CD8-positive, alpha-beta memory T cell (primary cell): ENCODE results near the gene TPM4. TPM values are rescaled to one million over a fixed set of nuclear protein-coding genes. Genes with fewer than 3 reads are reported as not detected.

ENCODE experiments used
- CTCF ChIA-PET: fragments of 350-600 bp; sonication (Branson Sonifier 250); formaldehyde crosslinking; loops from one replicate; lab custom pipeline; 2021; ENCODE audit warnings: antibody characterized with exemption; lab: Charles Lee
- POLR2A ChIA-PET: fragments of 350-600 bp; sonication (Branson Sonifier 250); formaldehyde crosslinking; loops from one replicate; lab custom pipeline; 2021; ENCODE audit warnings: antibody characterized with exemption; lab: Charles Lee
- DNase-seq, 5 donors: peaks; one replicate each; pipeline versions ENCODE4 v3.0.0 to v3.0.0-alpha.2; 2020 to 2022; ENCODE audit warnings: mixed read lengths in 1 of 5
- H3K27ac ChIP-seq: one replicate; pipeline ENCODE4 v1.7.0; 2013; ENCODE audit warnings: low read depth, mild to moderate bottlenecking, low read length, moderate library complexity
- H3K27me3 ChIP-seq: 2 replicates; pipeline ENCODE4 v1.7.0; 2013; ENCODE audit warnings: low read length, mild to moderate bottlenecking; ENCODE audit not compliant: insufficient read depth, poor library complexity, severe bottlenecking
- H3K36me3 ChIP-seq: 2 replicates; pipeline ENCODE4 v1.7.0; 2013; ENCODE audit warnings: mild to moderate bottlenecking, low read length, moderate library complexity; ENCODE audit not compliant: insufficient read depth
- H3K4me1 ChIP-seq: 2 replicates; pipeline ENCODE4 v1.7.0; 2013; ENCODE audit warnings: mild to moderate bottlenecking, low read length, moderate library complexity; ENCODE audit not compliant: insufficient read depth
- H3K4me3 ChIP-seq: 2 replicates; pipeline ENCODE4 v1.7.0; 2013; ENCODE audit warnings: mild to moderate bottlenecking, low read length
- H3K9me3 ChIP-seq: 2 replicates; pipeline ENCODE4 v1.7.0; 2013; ENCODE audit warnings: mild to moderate bottlenecking, low read length
- H3K27ac Mint-ChIP-seq, 8 donors: one replicate each; pipeline ENCODE4 v1.8.0; 2020 to 2021; ENCODE audit warnings: mixed read lengths in 8 of 8, mild to moderate bottlenecking in 6 of 8, inconsistent platforms in 3 of 8, moderate library complexity in 3 of 8
- H3K27me3 Mint-ChIP-seq, 2 donors: one replicate each; pipeline ENCODE4 v1.8.0; 2020 to 2021; ENCODE audit warnings: mixed read lengths in 2 of 2, mild to moderate bottlenecking in 1 of 2, moderate library complexity in 1 of 2
- H3K36me3 Mint-ChIP-seq, 3 donors: one replicate each; pipeline ENCODE4 v1.8.0; 2020 to 2021; ENCODE audit warnings: mixed read lengths in 3 of 3, inconsistent platforms in 1 of 3, mild to moderate bottlenecking in 1 of 3
- H3K4me1 Mint-ChIP-seq, 3 donors: one replicate each; pipeline ENCODE4 v1.8.0; 2020 to 2021; ENCODE audit warnings: mixed read lengths in 3 of 3, inconsistent platforms in 1 of 3, mild to moderate bottlenecking in 1 of 3
- H3K4me3 Mint-ChIP-seq, 7 donors: one replicate each; pipeline ENCODE4 v1.8.0; 2020 to 2021; ENCODE audit warnings: mixed read lengths in 7 of 7, mild to moderate bottlenecking in 6 of 7, moderate library complexity in 4 of 7, inconsistent platforms in 2 of 7
- H3K9me3 Mint-ChIP-seq, 5 donors: one replicate each; pipeline ENCODE4 v1.8.0; 2020 to 2022; ENCODE audit warnings: mixed read lengths in 5 of 5, mild to moderate bottlenecking in 3 of 5, moderate library complexity in 2 of 5, inconsistent platforms in 1 of 5
- polyA plus RNA-seq: library from polyadenylated mRNA; unstranded; fragments of 300-500 nt; fragmentation: Illumina TruSeq; gene quantifications from one replicate; pipeline ENCODE4 v1.2.3, GENCODE V29; 2021
- total RNA-seq, 2 experiments: library from RNA; stranded (reverse); gene quantifications; one replicate each; pipeline ENCODE4 v1.2.3, GENCODE V29; 2021

The TPM4 gene
- total and polyA plus RNA-seq, 3 experiments from 2014 or later: 127 to 270 (median 259) TPM

GRCh38 chr19:16121141-16121540, 44.8 kb downstream of the TPM4 start:
- Mint-ChIP-seq H3K4me3 (no peak overlapping the region), H3K4me1 (peaks cover 25 to 51% (median 27%) of the 10 kb centered on the region in 3 donors), H3K27ac (peak overlapping the region in 2 of 8 donors; percentile 57 to 58), H3K36me3 (peaks cover 0 to 87% (median 12%) of the 10 kb centered on the region in 3 donors), H3K27me3 (no peaks in the 10 kb centered on the region), H3K9me3 (no peaks in the 10 kb centered on the region)
- Histone ChIP-seq H3K4me1 (peaks cover 20% of the 10 kb centered on the region), H3K9me3 (no peaks in the 10 kb centered on the region), H3K36me3 (peaks cover 42% of the 10 kb centered on the region), H3K27me3 (no peaks in the 10 kb centered on the region), H3K27ac (no peak overlapping the region), H3K4me3 (no peak overlapping the region)
- CTCF ChIA-PET: interaction anchor here (0.9 kb wide), 1 partner anchor 80 kb away, joined by 3 read pairs; no protein-coding TSS in a partner anchor
- POLR2A ChIA-PET: no interaction called here
- no peak for DNase-seq

GRCh38 chr19:16121967-16122366, 45.7 kb downstream of the TPM4 start:
- no peaks in the 10 kb centered on the region for H3K27me3 ChIP-seq

GRCh38 chr19:16124953-16125352, 48.7 kb downstream of the TPM4 start:
- Mint-ChIP-seq H3K9me3 (no peaks in the 10 kb centered on the region), H3K27me3 (no peaks in the 10 kb centered on the region), H3K4me3 (no peak overlapping the region), H3K36me3 (peaks cover under 1 to 92% (median 20%) of the 10 kb centered on the region in 3 donors), H3K27ac (peak overlapping the region in 1 of 8 donors; percentile 64), H3K4me1 (peaks cover 0 to 15% (median 2%) of the 10 kb centered on the region in 3 donors)
- CTCF ChIA-PET: interaction anchor here (1.5 kb wide), 1 partner anchor 12 kb away, joined by 3 read pairs; no protein-coding TSS in a partner anchor
- no peak for DNase-seq
- POLR2A ChIA-PET: interaction anchor here (0.5 kb wide), 1 partner anchor 368 kb away, joined by 3 read pairs; no protein-coding TSS in a partner anchor
- H3K36me3 ChIP-seq: peaks cover 69% of the 10 kb centered on the region
- no peak overlapping the region for H3K27ac ChIP-seq
- no peaks in the 10 kb centered on the region for H3K27me3 ChIP-seq
- H3K9me3 ChIP-seq: no peaks in the 10 kb centered on the region
- H3K4me3 ChIP-seq: no peak overlapping the region
- H3K4me1 ChIP-seq: no peaks in the 10 kb centered on the region

More at GRCh38 chr19:16121967-16122366, 45.7 kb downstream of the TPM4 start:
- Mint-ChIP-seq H3K4me3 (no peak overlapping the region), H3K27ac (peak overlapping the region in 3 of 8 donors; percentile 40 to 80 (median 74)), H3K9me3 (no peaks in the 10 kb centered on the region), H3K27me3 (no peaks in the 10 kb centered on the region), H3K36me3 (peaks cover 0 to 90% (median 15%) of the 10 kb centered on the region in 3 donors), H3K4me1 (peaks cover 22 to 45% (median 24%) of the 10 kb centered on the region in 3 donors)
- CTCF ChIA-PET: interaction anchor here (1.2 kb wide), 1 partner anchor 10 kb away, joined by 4 read pairs; the partner anchor contains the start of gene RAB8A
- H3K27ac ChIP-seq: no peak overlapping the region
- no peak overlapping the region for H3K4me3 ChIP-seq
- peaks cover 19% of the 10 kb centered on the region for H3K4me1 ChIP-seq
- POLR2A ChIA-PET: interaction anchor here (1.0 kb wide), 1 partner anchor 22 kb away, joined by 3 read pairs; the partner anchor contains the start of gene HSH2D
- DNase-seq: no peak
- H3K9me3 ChIP-seq: no peaks in the 10 kb centered on the region
- H3K36me3 ChIP-seq: peaks cover 48% of the 10 kb centered on the region

GRCh38 chr19:16125737-16126495, 49.6 kb downstream of the TPM4 start:
- Mint-ChIP-seq H3K36me3 (peaks cover 5 to 94% (median 24%) of the 10 kb centered on the region in 3 donors), H3K4me1 (peaks cover 0 to 9% (median 2%) of the 10 kb centered on the region in 3 donors), H3K9me3 (no peaks in the 10 kb centered on the region), H3K27ac (peak overlapping the region in 4 of 8 donors; percentile 24 to 91 (median 59)), H3K27me3 (no peaks in the 10 kb centered on the region), H3K4me3 (no peak overlapping the region)
- peaks cover 71% of the 10 kb centered on the region for H3K36me3 ChIP-seq
- ChIA-PET POLR2A (interaction anchor here (0.5 kb wide), 1 partner anchor 367 kb away, joined by 3 read pairs; no protein-coding TSS in a partner anchor), CTCF (interaction anchor here (1.2 to 1.5 kb wide), 2 partner anchors 13 to 63 kb away, joined by 3 read pairs; no protein-coding TSS in a partner anchor)
- H3K4me3 ChIP-seq: no peak overlapping the region
- no peaks in the 10 kb centered on the region for H3K9me3 ChIP-seq
- H3K27me3 ChIP-seq: no peaks in the 10 kb centered on the region
- H3K4me1 ChIP-seq: no peaks in the 10 kb centered on the region
- H3K27ac ChIP-seq: no peak overlapping the region
- no peak for DNase-seq

GRCh38 chr19:16127080-16127479, 50.8 kb downstream of the TPM4 start:
- Histone ChIP-seq H3K4me1 (no peaks in the 10 kb centered on the region), H3K27ac (no peak overlapping the region), H3K9me3 (no peaks in the 10 kb centered on the region), H3K36me3 (peaks cover 68% of the 10 kb centered on the region), H3K4me3 (no peak overlapping the region), H3K27me3 (no peaks in the 10 kb centered on the region)
- Mint-ChIP-seq H3K27me3 (no peaks in the 10 kb centered on the region), H3K9me3 (no peaks in the 10 kb centered on the region), H3K4me3 (no peak overlapping the region), H3K27ac (peak overlapping the region in 2 of 8 donors; percentile 27 to 94), H3K4me1 (peaks cover 0 to 2% (median 2%) of the 10 kb centered on the region in 3 donors), H3K36me3 (peaks cover 17 to 94% (median 28%) of the 10 kb centered on the region in 3 donors)
- CTCF ChIA-PET: no interaction called here
- no peak for DNase-seq
- POLR2A ChIA-PET: interaction anchor here (0.7 kb wide), 1 partner anchor 22 kb away, joined by 3 read pairs; no protein-coding TSS in a partner anchor

- Histone ChIP-seq H3K4me1 (no peaks in the 10 kb centered on the region), H3K27ac (no peak overlapping the region), H3K9me3 (no peaks in the 10 kb centered on the region), H3K36me3 (peaks cover 72% of the 10 kb centered on the region), H3K27me3 (no peaks in the 10 kb centered on the region), H3K4me3 (no peak overlapping the region)
- Mint-ChIP-seq H3K4me1 (peaks cover 0 to 2% (median 2%) of the 10 kb centered on the region in 3 donors), H3K27ac (no peak overlapping the region), H3K36me3 (peaks cover 22 to 94% (median 32%) of the 10 kb centered on the region in 3 donors), H3K4me3 (no peak overlapping the region), H3K9me3 (no peaks in the 10 kb centered on the region), H3K27me3 (no peaks in the 10 kb centered on the region)
- ChIA-PET POLR2A (interaction anchor here (0.8 kb wide), 1 partner anchor 15 kb away, joined by 3 read pairs; no protein-coding TSS in a partner anchor), CTCF (interaction anchor here (1.0 kb wide), 1 partner anchor 54 kb away, joined by 3 read pairs; no protein-coding TSS in a partner anchor)
- no peak for DNase-seq
Measured at GRCh38 chr19:16127776-16128371, 51.6 kb downstream of the TPM4 start.

GRCh38 chr19:16131648-16132047, 55.4 kb downstream of the TPM4 start:
- H3K4me1 Mint-ChIP-seq: peaks cover 2 to 12% (median 10%) of the 10 kb centered on the region in 3 donors
- H3K27me3 ChIP-seq: no peaks in the 10 kb centered on the region
- no peak overlapping the region for H3K27ac ChIP-seq
- H3K4me1 ChIP-seq: peaks cover 2% of the 10 kb centered on the region
- ChIA-PET CTCF (interaction anchor here (0.6 kb wide), 1 partner anchor 50 kb away, joined by 4 read pairs; no protein-coding TSS in a partner anchor), POLR2A (no interaction called here)
- peak overlapping the region in 3 of 8 donors; percentile 1 to 73 (median 5) for H3K27ac Mint-ChIP-seq
- no peaks in the 10 kb centered on the region for H3K9me3 Mint-ChIP-seq
- no peaks in the 10 kb centered on the region for H3K9me3 ChIP-seq
- no peak overlapping the region for H3K4me3 ChIP-seq
- H3K4me3 Mint-ChIP-seq: no peak overlapping the region
- no peak for DNase-seq
- peaks cover 51% of the 10 kb centered on the region for H3K36me3 ChIP-seq
- H3K36me3 Mint-ChIP-seq: peaks cover 31 to 77% (median 35%) of the 10 kb centered on the region in 3 donors
- H3K27me3 Mint-ChIP-seq: no peaks in the 10 kb centered on the region
